ENCODE data around the gene STX1A.

The STX1A gene

DNA sequence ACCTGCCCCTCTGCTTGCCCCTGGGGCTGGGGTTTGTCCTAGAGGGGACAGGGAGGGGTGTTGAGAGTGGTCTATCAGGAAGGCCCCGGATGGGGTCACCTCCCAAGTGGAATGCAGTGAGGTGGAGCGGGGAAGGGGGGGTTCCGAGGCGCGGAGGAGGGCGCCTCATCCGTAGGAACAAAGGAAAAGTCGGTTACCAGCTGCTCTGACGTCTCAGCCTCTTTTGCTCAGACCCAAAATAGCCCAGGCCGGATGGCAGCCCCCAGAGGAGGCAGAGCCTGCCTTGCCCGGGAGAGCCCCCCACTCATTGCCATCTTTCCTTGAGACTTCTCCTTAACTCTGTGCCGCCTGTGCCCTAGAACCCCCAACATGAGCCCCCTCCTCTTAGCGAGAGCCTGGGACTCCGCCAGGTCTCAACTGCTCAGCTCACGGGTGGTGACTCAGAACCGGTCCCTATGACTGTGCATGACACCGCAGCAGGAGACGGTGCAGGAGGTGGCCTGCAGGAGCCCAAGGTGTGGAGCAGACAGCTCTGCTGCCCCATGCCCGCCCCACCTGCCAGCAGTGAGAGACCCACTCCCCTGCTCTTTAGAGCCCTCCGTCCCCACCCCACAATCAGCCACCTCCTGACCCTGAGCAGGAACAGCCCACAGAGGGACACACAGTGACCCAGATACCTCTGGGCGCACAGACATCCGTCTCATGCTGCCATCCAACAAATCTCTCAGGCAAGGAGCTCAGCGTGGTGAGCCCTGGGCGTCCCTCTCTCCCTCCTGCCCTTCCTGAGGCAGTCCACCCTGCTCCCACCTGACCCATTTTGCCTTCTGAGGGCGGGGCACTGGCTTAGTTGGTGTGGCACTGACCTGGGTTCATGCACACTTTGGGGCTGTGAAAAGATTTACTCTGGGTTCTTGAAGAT is 13.1 kb downstream of the STX1A start:
- DNase-seq = no peak

DNA sequence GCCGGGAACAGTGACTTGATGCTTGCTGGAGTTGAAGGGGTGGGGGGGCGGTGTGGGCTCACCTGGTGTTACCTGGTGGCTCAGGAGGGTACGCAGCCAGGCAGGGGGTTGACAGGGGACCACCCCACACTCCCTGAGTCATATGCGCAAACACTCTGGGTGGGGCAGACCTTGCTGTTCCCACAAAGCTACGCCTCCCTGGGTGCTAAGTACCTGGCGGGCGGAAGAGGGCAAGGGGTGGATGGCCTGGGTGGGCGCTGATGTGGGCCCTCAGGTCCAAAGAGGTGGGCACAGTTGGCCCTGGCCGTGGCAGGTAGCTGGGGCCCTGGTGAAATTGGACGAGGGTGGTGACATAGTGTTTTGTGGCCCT is 13.9 kb downstream of the STX1A start:
- DNase-seq = no peak

DNA sequence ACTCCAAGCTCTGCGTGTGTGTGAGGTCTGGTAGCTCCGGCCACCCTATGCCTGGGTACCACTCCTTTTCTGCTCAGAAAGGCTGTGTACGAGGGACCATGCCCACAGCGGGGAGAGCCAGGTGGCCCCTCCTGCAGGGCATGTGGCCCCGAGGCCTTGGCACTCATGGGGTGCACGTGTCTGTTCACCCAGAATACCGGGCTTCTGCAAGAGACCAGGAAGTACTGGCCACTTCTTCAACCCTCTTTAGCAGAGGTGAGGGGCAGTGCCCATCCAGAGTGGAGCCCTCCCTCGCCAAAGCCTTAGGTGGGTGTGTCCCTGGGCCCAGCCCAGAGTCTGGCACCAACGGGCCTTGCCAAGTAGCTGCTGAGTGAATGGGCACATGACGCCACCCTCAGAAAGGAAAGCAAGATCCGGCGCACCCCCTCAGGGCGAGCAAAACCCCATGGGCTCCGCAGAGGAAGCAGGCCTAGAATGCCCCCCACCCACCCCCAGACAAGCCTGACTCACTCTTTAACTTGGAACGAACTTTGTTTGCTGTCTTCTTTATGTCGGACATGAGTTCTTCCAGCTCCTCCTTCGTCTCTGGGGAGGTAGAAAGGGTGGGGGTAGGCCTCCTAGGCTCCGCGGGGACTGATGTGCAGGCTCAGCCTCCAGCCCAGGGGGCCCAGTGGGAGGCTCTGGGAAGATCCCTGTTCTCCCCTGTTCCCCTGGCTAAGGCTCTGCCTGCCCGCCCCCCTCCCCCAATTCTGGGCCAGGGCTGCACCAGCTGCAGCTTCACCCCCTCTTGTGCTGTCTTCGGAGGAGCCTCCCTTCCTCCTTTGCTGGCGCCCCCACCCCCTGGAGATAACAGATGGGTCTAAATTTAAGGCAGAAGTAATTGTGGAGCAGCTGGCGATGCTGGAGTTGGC is 14.6 kb downstream of the STX1A start:
- no peak for DNase-seq

DNA sequence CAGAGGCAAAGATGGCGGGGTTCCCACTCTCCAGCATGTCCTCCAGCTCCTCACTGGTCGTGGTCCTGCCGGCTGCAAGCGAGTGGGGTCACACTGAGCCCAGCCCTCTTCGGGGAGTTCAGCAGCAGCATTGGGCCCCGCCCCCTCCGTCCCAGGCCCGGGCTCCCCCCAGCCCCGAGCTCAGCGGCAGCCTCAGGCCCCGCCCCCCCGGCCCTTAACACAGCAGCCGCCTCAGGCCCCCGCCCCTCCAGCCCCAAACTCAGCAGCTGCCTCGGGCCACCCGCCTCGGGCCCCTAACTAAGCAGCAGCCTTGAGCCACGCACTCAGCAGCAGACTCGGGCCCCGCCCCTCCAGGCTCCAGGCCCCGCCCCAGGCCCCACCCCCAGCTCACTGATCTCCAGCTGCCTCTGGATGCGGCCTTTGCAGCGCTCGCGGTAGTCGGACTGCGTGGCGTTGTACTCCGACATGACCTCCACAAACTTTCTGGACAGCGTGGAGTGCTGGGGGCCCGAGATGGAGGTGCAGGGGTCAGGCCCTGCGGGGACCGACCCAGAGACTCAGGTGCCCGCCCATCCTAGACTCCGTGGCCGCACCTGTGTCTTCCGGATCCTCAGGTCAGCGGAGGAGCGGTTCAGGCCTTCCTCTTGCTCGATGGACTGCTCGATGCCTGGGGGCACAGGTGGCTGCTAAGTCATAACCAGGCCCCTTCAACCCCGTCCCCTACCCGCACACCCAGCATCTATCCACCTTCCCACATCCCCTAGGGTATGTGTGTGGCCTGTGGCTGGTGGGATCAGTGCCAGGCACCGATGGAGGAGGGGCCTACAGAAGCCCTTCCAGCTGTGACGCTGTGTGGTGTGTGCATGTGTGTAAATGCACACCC is 15.5 kb downstream of the STX1A start:
- no peak for DNase-seq

DNA sequence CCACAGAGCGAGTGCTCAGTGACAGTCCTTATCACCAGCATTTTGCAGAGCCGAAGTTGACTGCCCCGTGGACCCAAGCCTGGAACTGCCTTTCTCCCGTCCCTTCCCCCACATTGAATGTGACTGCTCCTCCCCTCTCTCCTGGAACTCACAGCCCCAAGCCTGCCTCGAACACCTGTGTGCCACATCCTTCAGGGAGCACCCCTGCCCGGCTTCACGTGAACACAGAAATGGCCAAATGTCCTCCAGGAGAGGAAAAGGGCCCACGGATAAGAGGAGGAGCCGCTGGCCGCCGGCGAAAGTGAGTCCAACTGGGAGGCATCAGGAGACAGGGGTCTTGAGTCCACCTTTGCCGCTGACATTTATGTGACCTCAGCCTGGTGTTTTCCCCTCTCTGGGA is 16.2 kb downstream of the STX1A start:
- DNase-seq = no peak

DNA sequence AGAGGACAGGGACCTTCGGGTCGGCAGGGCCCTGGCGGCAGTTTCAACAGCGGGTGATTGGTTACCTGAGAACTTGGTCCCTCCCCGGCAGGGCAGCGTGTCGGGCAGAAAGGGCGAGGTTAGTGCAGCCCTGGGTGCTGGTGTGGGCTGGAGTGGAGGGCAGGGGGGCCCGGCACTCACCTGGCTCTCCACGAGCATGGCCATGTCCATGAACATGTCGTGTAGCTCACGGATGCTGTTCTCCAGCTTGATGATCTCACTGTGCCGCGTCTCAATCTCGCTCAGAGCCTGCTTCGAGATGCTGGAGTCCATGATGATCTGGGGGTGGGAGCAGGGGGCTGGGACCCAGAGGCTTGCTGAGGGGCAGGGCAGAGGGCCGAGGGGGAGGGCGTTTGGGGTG is 16.8 kb downstream of the STX1A start:
- DNase-seq = no peak

DNA sequence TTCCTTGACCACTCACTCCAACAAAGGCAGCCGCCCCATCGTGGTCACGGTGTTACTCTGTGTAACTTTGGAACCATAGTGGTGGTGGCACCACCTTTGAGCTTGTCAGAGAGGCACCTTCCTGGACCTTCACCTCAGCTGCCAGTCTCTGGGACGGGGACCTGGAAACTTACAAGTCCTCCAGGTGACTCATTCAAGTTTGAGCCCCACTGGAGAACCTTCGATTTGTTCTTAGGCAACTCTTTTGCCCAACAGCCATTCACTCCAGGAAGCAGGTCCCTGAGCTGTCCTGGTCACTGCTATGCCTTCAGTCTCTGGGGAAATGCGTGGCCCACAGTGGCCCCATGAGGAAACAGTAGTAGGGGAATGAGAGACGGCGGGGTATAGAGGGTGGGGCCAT is 17.2 kb downstream of the STX1A start:
- DNase-seq = no peak

DNA sequence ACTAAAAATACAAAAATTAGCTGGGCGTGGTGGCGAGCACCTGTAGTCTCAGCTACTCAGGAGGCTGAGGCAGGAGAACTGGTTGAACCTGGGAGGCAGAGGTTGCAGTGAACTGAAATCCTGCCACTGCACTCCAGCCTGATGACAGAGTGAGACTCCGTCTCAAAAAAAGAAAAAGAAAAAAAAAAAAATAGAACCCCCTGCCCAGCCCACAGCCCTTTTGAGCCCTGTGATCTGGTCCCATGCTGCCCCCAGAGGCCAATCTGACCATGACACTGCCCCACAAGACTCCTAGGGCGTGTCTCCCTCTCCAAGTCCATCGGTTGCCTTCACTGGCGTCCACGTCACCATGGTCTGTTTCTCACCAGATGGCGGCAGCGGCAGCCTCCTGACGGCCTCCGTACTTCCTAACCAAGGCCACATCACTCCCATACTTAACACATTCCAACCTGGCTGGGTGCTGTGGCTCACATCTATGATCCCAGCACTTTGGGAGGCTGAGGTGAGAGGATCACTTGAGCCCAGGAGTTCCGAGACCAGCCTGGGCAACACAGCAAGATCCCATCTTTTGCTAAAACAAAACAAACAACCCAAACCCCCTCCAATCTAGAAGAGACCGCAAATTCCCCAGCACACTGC is 18.0 kb downstream of the STX1A start:
- DNase-seq = no peak

DNA sequence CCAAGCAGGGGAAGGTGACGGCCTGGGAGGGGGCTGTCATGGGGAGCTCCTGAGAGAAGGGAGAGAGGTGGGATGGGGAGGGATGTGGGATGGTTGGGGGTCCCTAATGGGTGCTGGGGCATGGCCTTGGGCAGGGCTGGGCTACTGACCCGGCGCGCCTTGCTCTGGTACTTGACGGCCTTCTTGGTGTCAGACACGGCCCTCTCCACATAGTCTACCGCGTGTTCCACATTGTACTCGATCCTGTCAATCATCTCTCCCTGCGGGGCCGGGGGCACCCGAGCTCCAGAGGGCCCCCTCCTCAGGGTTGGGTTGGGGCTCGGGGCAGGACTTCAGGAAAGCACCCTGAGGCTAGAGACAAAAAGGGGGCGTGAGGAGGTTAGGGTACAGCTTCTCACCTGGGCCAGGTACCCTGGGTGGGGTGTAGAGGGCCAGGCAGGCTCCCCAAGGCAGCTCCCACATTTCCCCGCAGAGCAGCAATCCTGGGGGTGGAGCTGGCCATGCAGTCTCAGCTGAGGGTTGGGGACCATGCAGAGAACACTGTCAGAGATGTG is 18.8 kb downstream of the STX1A start:
- no peak for DNase-seq

DNA sequence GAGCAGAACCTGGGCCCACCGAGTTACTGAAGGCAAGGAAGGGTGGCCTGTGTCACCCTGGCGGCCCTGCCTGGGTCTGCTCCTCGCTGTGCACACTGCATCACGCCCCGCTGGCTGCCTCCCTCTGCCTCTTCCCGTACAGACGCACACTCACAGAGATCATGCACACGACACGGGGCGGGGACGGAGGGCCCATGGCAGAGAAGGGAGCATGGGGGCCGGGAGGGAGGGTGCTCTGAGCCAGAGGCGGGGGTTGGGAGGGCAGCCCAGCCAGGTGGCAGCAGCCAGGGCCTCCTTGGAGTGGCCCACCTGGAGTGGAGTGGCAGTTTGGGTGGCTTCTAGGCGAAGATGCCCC is 19.4 kb downstream of the STX1A start:
- no peak for DNase-seq

DNA sequence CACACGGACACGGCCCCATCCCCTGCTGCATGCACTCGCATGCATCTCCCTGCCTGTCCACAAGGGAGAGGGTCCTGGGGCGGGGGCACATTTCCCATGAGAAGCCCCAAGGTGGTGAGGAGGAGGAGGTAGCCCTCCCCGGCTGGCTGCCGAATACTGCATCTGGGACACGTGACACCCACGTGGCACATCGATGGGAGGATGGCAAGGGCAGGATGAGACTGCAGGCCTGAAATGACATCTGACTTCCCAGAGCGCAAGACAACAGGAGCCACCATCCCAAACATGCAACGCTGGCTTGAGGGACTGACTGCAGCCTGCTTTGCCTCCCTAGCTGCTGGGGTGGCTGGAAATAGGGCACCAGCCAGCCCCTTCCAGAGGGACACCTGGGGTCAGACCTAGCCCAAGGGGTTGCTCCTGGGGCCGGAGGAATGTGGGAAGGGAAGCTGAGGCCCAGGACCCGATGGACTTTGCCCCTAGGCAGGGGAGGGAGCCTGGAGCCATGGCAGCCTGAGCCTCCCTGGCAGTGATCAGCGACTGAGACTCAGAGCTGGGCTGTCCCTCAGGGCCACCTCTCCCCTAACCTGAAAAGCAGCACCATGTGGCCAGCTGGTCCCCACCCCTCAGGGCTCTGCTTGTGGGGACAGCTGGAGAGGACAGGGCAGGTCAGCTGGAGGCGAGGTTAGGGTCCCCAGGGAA is 19.9 kb downstream of the STX1A start:
- no peak for DNase-seq

DNA sequence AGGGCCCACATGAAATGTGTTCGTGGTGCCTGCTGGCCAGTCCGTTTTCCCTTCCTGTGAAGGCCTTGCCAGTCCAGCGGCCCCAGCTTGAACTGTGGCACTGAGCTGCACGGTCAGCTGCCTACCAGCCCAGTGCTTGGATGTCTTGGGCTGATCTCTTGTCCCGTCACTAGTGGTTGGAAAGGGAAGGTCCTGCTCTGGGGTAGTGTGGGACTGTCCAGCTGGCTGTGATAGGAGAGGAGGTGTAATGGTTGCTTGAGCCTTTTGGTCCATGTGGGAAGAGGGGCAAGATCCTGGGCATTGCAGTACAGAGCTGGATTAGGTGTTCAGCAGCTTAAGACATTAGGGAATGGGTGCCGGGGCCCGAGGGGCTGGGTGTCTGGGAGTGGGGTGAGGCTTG is 21.1 kb downstream of the STX1A start:
- DNase-seq = no peak

DNA sequence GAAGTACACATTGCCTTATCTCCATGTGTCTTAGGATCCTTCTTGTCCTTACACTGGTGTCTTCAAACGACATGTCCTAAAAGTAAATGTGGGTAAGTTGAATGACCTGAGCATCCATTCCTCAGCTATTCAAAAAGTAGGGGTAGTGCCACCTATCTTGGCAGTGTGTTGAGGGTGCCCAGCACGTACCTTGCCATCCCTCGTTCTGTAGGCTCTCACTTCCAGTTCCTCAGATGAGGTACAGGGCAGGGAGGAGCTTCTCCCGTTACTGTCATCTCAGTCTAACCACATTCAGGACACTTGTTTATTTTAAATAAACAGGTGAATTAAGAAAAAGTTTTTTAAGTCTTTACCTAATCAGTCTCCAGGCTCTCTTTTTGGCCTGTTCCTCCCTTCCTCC is 23.1 kb downstream of the STX1A start:
- DNase-seq = no peak

DNA sequence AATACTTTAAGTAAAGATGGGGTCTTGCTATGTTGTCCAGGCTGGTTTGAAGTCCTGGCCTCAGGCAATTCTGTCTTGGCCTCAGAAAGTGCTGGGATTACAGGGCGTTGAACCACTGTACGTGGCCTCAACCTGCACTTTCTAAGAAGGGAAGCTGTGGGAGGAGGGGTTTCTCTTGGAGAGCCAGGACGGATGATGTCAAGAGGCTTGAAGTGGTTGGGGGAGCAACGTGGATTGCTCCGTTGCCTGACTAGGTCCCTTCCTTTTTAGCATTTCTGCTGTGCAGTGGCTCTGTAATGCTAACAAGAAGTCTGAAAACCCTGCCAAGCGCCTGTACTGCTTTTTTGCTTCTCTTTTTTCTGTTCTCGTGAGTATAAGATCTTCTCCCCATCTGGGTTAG is 28.8 kb downstream of the STX1A start:
- no peak for DNase-seq

DNA sequence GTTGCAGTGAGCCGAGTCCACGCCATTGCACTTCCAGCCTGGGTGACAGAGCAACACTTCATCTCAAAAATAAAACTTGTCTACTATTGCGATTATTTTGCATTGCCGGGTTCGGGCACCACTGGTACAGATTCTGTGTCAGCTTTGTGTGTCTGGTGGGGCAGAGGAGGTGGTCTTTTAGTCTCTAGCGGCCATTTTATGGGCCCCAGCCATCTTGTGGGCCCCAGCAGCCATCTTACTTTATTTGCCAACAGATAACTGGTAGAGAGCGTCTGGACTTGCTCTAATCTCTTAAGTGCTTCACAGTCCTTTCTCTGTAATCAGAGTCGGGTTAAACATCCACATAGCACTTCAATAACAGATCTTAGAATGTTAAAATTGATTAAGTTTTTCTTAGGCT is 31.2 kb downstream of the STX1A start:
- DNase-seq = no peak

DNA sequence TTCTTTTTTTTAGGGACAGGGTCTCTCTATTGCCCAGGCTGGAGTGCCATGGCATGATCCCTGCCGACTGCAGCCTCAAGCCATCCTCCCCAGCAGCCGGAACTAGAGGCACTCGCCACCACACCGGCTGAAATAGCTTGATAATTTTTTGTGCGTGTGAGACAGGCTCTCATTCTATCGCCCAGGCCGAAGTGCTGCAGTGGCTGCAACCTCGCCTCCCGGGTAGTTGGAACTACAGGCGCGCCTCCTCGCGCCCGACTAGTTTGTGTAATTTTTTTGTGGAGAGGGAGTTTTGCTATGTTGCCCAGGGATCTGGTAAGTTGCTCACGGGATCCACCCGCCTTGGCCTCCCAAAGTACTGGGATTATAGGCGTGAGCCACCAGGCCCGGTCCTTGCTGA is 34.2 kb downstream of the STX1A start:
- DNase-seq = no peak

DNA sequence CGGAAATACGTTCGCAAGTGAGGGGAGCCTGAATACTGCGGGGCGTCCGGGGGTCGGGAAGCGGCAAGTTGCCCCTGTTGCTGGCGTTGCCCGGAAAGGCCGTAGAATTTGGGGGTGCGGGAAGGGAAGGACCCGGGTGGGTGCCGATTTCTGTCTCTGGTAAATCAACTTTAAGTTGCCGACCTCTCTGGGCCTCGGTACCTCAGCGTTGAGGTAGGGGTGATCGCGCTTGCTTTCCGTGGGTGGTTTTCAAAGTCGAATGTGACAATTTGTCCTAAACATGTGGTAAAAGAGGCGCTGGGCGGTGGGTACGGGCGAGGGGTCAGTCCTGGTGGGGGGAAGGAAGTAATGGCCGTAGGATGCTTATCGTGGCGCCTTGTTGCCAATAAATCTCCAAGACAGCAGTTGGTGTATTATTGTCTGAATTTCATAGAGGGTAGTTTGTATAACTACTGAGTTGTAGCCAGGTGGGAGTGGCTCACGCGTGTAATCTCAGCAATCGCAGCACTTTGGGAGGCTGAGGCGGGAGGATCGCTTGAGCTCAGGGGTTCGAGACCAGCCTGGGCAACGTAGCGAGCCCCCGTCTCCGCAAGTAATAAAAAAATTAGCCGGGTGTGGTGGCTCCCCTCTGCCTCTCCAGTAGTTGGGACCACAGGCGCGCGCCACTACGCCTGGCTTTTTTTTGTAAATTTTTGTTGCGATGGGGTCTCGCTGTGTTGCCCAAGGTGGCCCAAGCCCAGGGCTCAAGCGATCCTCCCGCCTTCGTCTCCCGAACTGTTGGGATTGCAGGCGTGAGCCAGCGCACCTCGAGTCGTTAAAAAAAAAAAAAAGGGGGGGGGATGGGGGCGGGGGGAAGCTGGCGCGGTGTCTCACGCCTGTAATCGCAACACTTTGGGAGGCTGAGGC is 35.4 kb downstream of the STX1A start:
- DNase-seq = no peak

DNA sequence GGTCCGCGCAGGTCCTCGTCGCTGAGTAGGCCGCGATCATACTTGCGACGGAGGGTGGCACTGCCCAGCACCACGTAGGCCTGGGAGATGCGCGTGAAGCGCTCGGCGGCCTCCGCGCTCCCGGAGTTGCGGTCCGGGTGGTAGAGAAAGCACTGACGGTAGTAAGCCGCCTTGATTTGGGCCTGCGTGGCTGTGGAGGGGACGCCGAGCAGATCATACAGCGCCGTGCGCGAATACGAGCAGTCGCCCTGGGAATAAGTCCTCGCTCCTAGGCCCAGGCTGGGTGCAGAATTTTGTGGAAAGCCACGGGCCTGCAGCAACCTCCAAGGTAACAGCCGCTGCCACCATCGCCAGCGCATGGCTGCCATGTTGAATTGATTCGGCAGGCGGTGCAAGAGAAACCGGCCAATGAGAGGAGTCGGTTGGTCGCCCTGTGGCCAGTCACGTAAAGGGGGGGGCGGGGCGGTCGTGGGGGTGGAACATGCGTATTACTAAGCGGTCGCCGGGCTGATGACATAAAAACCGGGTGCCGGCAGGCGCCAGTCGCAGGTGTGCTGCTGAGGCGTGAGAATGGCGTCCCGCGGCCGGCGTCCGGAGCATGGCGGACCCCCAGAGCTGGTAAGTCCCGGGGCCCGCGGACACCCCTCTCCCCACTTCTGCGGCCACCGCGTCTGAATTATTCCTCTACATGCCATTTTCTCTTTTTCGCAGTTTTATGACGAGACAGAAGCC is 36.2 kb downstream of the STX1A start, which contains the start of the genes BUD23 and DNAJC30:
Gene BUD23, plus strand, starts transcription at position 542 of the 732 bp plus-strand sequence. Its CDS starts 29 bp downstream, at position 571.
Gene DNAJC30, minus strand, starts transcription at position 398 of the 732 bp plus-strand sequence. Its CDS starts 30 bp downstream, at position 368.
- peak; percentile 92 for DNase-seq

DNA sequence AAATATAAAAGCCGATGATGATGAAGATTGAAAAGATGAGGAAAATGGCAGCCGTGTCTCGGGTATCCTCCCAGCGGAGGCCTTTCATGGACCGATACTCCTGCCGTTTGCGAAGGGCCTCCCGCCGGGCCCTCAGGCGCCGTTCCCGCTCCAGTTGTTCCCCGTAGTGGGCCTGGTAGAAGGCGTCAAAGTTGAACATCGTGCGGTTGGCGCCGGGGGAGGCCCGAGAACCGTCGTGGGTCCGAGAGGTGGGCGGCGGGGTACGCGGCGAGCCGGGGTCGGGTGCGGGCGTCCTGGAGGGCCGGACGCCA is 36.8 kb downstream of the STX1A start:
- no peak for DNase-seq

DNA sequence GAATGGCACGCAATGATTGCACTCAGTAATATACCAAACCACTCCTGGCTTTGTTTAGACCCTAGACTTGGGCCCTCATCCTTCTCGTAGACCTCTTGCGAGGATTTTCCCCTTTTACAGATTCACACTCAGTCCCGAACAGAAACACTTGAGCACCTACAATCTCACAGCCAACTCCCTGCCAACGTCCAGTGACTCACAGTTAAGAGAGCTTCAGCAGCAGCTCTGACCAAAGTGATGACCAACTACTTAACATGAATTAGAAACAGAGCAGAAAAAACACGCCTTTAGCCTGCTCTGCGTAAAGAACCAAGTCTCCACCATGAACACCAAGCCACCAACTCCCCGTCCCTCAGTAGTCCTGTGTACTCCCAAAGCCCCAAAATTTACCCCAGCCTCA is 38.4 kb downstream of the STX1A start:
- DNase-seq = no peak
